GM21390 (cell line): ENCODE data around the gene SAT1.

Experiments
- ATAC-seq: cut with Tn5 transposase; IDR thresholded peaks from one replicate; pipeline ENCODE4 v1.9.1; 2021; ENCODE audit not compliant: unreplicated experiment

SAT1 gene

GRCh38 chrX:23773601-23774175, 9.3 kb upstream of the SAT1 start:
- ATAC-seq: peak; percentile 93

GRCh38 chrX:23776363-23776762, 6.6 kb upstream of the SAT1 start:
- no peak for ATAC-seq

- ATAC-seq: no peak
Measured at GRCh38 chrX:23779025-23779424, 3.9 kb upstream of the SAT1 start.

- ATAC-seq: no peak
Measured at GRCh38 chrX:23782455-23782854, 518 bp upstream of the SAT1 start.

GRCh38 chrX:23783589-23784469, 856 bp downstream of the SAT1 start:
- ATAC-seq: no peak

DNA sequence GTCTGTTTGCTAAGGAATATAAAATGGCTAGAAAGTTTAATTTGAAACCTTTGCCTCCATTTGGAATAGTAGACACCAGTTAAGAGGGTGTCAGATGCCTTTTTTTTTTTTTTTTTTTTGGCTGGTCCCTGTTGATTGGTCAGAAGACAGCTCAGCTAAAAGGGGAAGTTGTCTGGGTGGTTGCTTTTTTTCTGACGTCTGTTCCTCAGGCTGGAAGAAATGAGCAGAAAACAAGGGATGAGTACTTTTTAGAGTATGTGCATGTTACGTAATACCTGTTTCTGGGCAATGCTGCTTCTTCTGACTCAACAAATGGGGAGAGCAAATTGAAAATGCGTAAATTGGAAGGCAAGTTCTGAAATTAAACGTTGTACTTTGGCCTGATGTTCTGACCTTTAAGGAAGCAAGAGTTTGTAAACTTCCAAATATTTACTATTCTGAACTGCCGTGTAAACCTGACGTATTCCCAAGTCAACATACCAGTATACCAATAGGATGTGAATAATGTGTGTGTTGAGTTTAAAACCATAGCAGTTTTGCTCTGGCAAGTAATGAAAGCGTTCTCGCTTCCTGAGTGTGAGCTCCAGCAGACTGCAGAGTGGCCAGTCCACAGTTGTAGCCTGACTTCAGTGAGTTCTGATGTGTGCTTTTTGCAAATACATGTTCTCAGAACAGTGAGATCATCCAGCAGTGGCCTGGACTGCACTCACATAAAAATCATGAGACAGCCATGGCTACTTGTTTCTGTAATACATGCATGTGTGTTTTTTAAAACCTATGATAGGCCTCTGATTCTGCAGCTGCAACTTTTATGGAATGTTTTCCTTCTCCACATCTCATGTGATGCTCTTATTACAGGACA, 1.7 kb downstream of the SAT1 start:
- no peak for ATAC-seq

GRCh38 chrX:23785580-23785979, 2.6 kb downstream of the SAT1 start:
- no peak for ATAC-seq

- no peak for ATAC-seq
Measured at GRCh38 chrX:23786268-23786815, 3.4 kb downstream of the SAT1 start.

DNA sequence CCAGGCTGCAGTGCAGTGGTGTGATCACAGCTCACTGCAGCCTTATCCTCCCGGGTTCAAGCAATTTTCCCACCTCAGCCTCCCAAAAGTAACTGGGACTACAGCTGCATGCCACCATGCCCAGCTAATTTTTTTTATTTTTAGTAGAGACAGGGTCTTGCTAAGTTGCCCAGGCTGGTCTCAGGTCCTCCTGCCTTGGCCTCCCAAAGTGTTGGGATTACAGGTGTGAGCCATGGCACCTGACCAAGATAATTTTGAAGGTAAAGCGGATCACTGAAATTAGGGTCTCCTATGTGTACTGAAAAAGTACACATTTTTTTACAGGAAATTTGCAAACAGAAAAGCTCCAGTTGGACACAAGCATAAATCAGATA, 4.8 kb downstream of the SAT1 start:
- no peak for ATAC-seq

DNA sequence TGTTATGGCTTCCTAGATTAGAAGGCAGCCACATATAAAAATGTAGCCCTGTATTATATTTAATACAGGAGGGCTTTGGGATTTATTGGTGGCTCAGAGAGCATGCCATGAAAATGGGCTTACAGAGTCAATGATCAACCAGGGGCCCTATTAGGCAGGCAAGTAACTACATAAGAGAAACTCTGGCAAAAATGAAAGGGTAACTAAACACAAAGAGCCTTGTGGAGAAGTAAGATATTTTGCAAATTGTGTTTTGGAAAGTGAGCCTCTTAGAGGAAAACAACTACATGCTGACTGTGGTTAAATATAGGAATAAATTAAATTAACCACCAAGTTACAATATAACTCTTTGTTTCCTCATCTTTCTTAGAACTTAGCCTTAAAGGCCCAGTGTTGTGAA, 5.5 kb downstream of the SAT1 start:
- no peak for ATAC-seq

- ATAC-seq: no peak
Measured at GRCh38 chrX:23788946-23789345, 6.0 kb downstream of the SAT1 start.

- no peak for ATAC-seq
Measured at GRCh38 chrX:23789386-23790154, 6.6 kb downstream of the SAT1 start.

- no peak for ATAC-seq
Measured at GRCh38 chrX:23790155-23790497, 7.2 kb downstream of the SAT1 start.

GRCh38 chrX:23792861-23793553, 10.0 kb downstream of the SAT1 start:
- ATAC-seq: no peak

DNA sequence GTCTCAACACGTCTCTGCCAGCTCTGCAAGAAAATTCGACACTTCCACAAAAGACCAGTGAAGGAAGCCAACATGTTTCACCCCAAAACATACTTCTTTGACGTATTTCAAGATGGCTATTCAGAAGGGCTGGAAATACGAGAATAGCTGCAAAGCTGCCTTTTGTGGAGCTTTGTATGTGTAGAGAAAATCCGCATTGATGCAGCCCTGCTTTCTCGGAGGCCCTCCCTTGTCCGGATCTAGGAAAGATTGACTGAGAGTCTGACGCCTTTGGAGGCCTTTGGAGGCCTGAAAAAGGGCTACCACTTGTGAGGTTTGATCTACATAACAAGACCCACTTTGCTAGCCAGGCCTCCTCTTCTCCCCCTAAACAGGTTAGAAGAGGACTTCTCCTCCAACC, 12.2 kb downstream of the SAT1 start:
- ATAC-seq: no peak

GRCh38 chrX:23797371-23798128, 14.6 kb downstream of the SAT1 start:
- no peak for ATAC-seq

- no peak for ATAC-seq
Measured at GRCh38 chrX:23799469-23800065, 16.6 kb downstream of the SAT1 start.

- no peak for ATAC-seq
Measured at GRCh38 chrX:23802431-23802830, 19.5 kb downstream of the SAT1 start.

GRCh38 chrX:23803931-23804381, 21.0 kb downstream of the SAT1 start:
- no peak for ATAC-seq
